ENCODE measurements around the gene PDLIM4.

- TF ChIP-seq CTCF (IDR thresholded peaks at IDR 0.05; ENCODE audit: insufficient read depth, low read length) (no peak), GABPA (IDR thresholded peaks at IDR 0.05; ENCODE audit: low read depth) (no peak)
These were observed 32.8 kb upstream of the PDLIM4 start for GRCh38 chr5:132224716-132225115.
